ENCODE results near the gene ZNF664. TPM values are rescaled to one million over a fixed set of nuclear protein-coding genes. Genes with fewer than 3 reads are reported as not detected.
A peak's percentile ranks its signal among the peaks of the same experiment; 100 is the strongest.

ZNF664 gene
- total RNA-seq: 10 to 100 TPM; 53.2 to 56.9 TPM

DNA sequence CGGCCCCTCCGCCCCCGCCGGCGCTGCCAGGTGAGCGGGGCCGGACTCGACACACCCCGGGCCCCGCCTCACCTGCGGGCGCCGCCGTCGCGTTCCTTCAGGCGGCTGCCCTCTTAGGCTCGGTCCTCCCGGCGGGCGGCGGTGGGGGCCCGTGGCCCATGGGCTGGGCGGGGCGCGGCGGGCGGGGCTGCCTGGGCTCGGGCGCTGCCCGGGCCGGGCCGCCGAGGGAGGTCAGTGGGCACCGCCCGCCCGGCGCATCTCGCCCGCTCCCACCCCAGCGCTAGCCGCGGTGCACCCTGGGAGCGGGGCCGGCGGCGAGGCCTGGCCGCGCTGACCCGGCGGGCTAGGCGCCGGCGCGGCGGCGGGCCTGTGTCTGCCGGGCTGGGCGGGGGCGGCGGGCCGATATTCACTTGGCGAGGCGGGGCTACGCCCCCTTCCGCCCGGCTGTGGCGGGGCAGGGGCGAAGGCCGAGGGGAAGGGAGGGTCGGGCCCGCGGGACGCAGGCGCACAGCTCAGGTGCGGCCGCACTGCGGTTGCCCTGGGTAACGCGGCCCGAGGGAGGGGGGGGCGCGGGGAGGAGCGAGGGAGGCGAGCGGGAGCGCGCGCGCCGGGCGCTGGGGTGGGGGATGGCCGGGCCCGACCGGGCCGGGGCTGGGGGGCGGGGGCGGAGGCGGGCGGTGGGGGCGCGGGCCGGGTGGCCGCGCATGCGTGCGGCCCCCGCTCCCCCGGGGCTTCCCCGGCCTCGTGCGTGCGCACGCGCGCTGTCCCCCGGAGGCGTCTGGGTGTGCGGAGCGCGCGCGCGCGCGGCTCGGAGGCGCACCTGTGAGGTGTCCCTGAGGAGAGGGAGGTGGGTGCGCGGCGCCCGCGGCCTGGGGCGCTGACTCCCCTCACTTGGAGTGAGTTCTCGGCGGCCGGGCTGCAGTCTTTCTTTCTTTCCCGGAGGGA lies at the start of gene ZNF664, which contains the start of gene CCDC92:
TSS of gene ZNF664 (plus strand) at position 759 of the 945 bp plus-strand sequence. CDS start 38,930 bp downstream, outside the sequence.
TSS of gene CCDC92 (minus strand) at position 375 of the 945 bp plus-strand sequence. CDS start 28,526 bp downstream, outside the sequence.
- Mint-ChIP-seq H3K4me1 (ENCODE audit: low read depth) (peaks cover 44% of the 10 kb centered on the region), H3K27me3 (no peaks in the 10 kb centered on the region), H3K36me3 (peaks cover 15% of the 10 kb centered on the region), H3K9me3 (no peaks in the 10 kb centered on the region), H3K4me3 (peak within 1 kb of the TSS; percentile 93), H3K27ac (peak within 1 kb of the TSS; percentile 73)
- POLR2A ChIA-PET: interaction anchor here (1.0 to 1.5 kb wide), 2 partner anchors 15 to 482 kb away, joined by 3 read pairs; no protein-coding TSS in a partner anchor
- CTCF ChIA-PET: interaction anchor here (1.0 to 1.3 kb wide), 2 partner anchors 17 to 67 kb away, joined by 3 read pairs; no protein-coding TSS in a partner anchor
- intact Hi-C loops (cut with micrococcal nuclease): loop anchor here (2.0 kb wide), 2 partner anchors 34 to 68 kb away; no protein-coding TSS in a partner anchor
- peak; percentile 97 for DNase-seq

GRCh38 chr12:123923927-123924326 lies 49.1 kb upstream of the ZNF664 start:
- H3K9me3 Mint-ChIP-seq: no peaks in the 10 kb centered on the region
- no peak overlapping the region for H3K27ac Mint-ChIP-seq
- ChIA-PET CTCF (no interaction called here), POLR2A (no interaction called here)
- peaks cover 5% of the 10 kb centered on the region for H3K4me1 Mint-ChIP-seq (ENCODE audit: low read depth)
- DNase-seq: no peak
- intact Hi-C loops (cut with micrococcal nuclease): no loop called here
- H3K27me3 Mint-ChIP-seq: peaks cover 10% of the 10 kb centered on the region
- no peak overlapping the region for H3K4me3 Mint-ChIP-seq
- no peaks in the 10 kb centered on the region for H3K36me3 Mint-ChIP-seq

DNA sequence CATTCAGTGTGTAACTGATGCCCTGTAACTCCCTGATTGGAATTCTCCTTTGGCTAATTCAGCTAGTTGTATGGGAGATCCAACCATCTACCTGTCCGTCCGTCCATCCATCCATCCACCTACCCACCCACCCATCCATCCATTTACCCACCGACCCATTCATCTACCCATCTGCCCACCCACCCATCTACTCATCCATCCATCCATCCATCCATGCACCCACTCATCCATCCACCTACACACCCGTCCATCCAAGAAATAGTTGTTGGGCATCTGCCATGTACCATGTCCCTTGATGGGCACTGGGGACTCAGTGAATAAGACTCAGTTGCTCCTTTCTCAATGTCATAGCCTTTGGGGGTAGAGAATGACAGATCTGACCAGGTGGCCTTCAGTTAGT lies 48.5 kb upstream of the ZNF664 start:
- ChIA-PET POLR2A (no interaction called here), CTCF (no interaction called here)
- Mint-ChIP-seq H3K36me3 (no peaks in the 10 kb centered on the region), H3K9me3 (no peaks in the 10 kb centered on the region), H3K27me3 (peaks cover 8% of the 10 kb centered on the region), H3K4me3 (no peak overlapping the region), H3K4me1 (ENCODE audit: low read depth) (peaks cover 5% of the 10 kb centered on the region), H3K27ac (no peak overlapping the region)
- no peak for DNase-seq
- intact Hi-C loops (cut with micrococcal nuclease): no loop called here

DNA sequence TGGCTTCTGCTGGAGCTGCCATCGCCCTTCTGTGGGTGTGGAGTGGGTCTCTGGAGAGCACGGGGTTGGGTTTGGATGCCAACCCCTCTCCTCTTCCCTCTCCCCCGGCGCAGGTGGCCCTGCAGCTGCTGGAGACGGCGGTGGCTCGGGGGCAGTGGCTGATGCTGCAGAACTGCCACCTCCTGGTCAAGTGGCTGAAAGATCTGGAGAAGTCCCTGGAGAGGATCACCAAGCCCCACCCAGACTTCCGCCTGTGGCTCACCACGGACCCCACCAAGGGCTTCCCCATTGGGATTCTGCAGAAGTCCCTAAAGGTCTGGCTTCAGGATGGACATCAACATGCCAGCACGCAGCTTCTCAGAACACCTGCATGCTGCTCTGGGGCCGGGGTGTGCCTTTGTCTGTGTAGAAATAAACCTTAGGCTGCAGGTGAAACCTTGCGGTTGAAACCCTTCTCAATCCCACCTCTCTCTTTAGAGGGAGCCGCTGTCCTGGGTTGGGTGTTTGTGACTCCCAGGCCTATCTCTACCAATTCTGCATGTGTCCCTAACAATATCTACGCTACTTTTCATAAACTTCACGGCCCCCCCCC lies 44.6 kb upstream of the ZNF664 start:
- Mint-ChIP-seq H3K4me3 (no peak overlapping the region), H3K27ac (no peak overlapping the region), H3K4me1 (ENCODE audit: low read depth) (peaks cover 13% of the 10 kb centered on the region), H3K27me3 (peaks cover 5% of the 10 kb centered on the region), H3K36me3 (no peaks in the 10 kb centered on the region), H3K9me3 (no peaks in the 10 kb centered on the region)
- DNase-seq: no peak
- intact Hi-C loops (cut with micrococcal nuclease): no loop called here
- ChIA-PET CTCF (interaction anchor here (0.9 to 1.1 kb wide), 2 partner anchors 9 to 10 kb away, joined by 3 read pairs; no protein-coding TSS in a partner anchor), POLR2A (no interaction called here)

DNA sequence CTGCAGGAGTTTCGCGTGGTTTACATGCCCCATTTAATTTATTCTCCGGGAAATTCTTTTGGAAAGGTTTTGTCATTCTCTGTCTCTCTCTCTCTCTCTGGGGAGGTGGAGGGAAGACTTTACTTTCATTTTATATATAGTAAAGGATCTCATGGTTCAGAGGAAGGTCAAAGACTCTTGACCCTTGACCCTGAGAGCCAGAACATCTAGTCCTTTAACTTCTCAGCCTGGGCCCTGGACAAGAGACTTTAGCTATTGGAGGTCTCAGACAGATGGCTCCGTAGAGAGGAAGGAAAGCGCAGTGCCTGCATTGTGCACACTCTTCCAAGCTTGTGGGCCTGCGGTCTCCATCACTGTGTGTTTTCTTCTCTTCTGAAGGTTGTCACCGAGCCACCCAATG lies 44.1 kb upstream of the ZNF664 start:
- no peak for DNase-seq
- ChIA-PET CTCF (no interaction called here), POLR2A (no interaction called here)
- Mint-ChIP-seq H3K4me3 (no peak overlapping the region), H3K4me1 (ENCODE audit: low read depth) (peaks cover 13% of the 10 kb centered on the region), H3K9me3 (no peaks in the 10 kb centered on the region), H3K27ac (no peak overlapping the region), H3K27me3 (peaks cover 5% of the 10 kb centered on the region), H3K36me3 (no peaks in the 10 kb centered on the region)
- intact Hi-C loops (cut with micrococcal nuclease): no loop called here

DNA sequence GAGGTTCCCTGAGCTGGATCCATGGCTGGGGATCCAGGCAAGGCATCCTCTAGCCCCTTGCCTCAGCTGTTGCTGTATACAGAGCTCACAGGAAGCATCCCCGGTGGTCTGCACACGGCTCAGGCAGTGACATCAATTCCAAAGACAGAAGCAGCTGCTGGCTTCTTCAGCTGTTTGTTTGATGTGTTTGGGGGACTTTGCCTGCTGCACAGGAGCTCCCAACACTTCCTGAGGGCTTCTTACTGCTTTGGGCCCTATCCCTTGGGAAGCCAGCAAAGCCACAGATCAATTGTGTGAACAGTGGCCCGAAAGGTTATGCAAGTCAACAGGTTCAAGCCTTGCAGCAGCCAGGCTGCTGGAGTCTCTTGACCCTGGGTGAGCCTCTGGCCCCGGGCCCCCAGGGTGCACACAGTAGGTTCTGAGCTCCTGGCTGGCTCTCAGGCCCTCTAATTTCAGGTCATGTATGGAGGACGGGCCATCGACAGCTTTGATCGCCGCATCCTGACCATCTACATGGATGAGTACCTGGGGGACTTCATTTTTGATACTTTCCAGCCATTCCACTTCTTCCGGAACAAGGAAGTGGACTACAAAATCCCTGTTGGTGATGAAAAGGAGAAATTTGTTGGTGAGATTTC lies 43.0 kb upstream of the ZNF664 start:
- H3K36me3 Mint-ChIP-seq: no peaks in the 10 kb centered on the region
- no peak for DNase-seq
- ChIA-PET POLR2A (no interaction called here), CTCF (interaction anchor here (1.0 kb wide), 1 partner anchor 25 kb away, joined by 3 read pairs; no protein-coding TSS in a partner anchor)
- intact Hi-C loops (cut with micrococcal nuclease): no loop called here
- peaks cover 13% of the 10 kb centered on the region for H3K4me1 Mint-ChIP-seq (ENCODE audit: low read depth)
- peaks cover 1% of the 10 kb centered on the region for H3K27me3 Mint-ChIP-seq
- no peak overlapping the region for H3K4me3 Mint-ChIP-seq
- H3K9me3 Mint-ChIP-seq: no peaks in the 10 kb centered on the region
- H3K27ac Mint-ChIP-seq: no peak overlapping the region

DNA sequence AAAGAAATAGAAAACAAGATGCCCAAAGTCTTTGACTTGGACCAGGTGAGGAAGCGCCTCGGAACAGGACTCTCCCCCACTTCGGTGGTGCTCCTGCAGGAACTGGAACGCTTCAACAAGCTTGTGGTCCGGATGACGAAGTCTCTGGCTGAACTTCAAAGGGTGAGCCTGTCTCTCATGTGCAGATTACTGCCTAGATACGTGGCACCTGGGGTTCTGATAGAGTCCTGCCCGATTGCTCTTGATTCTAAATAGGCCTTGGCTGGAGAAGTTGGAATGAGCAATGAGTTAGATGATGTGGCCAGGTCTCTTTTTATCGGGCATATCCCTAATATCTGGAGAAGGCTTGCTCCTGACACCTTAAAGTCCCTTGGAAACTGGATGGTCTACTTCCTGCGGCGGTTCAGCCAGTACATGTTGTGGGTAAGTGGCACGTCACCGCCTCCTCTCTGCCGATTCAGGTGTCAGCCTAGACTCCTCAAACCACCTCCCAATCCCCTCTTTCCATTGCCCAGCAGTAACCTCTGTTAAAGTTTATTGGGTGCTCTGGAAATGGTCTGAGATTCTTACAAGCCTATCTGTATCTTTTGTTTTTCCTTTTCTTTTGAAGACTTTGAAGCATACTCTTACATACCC lies 41.2 kb upstream of the ZNF664 start:
- Mint-ChIP-seq H3K36me3 (peaks cover 2% of the 10 kb centered on the region), H3K9me3 (no peaks in the 10 kb centered on the region), H3K4me3 (no peak overlapping the region), H3K4me1 (ENCODE audit: low read depth) (peaks cover 13% of the 10 kb centered on the region), H3K27me3 (no peaks in the 10 kb centered on the region), H3K27ac (no peak overlapping the region)
- ChIA-PET POLR2A (no interaction called here), CTCF (interaction anchor here (0.6 kb wide), 1 partner anchor 27 kb away, joined by 4 read pairs; no protein-coding TSS in a partner anchor)
- peak; percentile 58 for DNase-seq
- intact Hi-C loops (cut with micrococcal nuclease): no loop called here

GRCh38 chr12:123933214-123933613 lies 39.8 kb upstream of the ZNF664 start:
- H3K4me3 Mint-ChIP-seq: no peak overlapping the region
- intact Hi-C loops (cut with micrococcal nuclease): no loop called here
- ChIA-PET CTCF (interaction anchor here (1.0 to 1.1 kb wide), 2 partner anchors 28 to 973 kb away, joined by 3 to 4 read pairs; no protein-coding TSS in a partner anchor), POLR2A (no interaction called here)
- no peaks in the 10 kb centered on the region for H3K27me3 Mint-ChIP-seq
- no peak overlapping the region for H3K27ac Mint-ChIP-seq
- H3K36me3 Mint-ChIP-seq: peaks cover 6% of the 10 kb centered on the region
- peaks cover 23% of the 10 kb centered on the region for H3K4me1 Mint-ChIP-seq (ENCODE audit: low read depth)
- H3K9me3 Mint-ChIP-seq: no peaks in the 10 kb centered on the region
- no peak for DNase-seq

DNA sequence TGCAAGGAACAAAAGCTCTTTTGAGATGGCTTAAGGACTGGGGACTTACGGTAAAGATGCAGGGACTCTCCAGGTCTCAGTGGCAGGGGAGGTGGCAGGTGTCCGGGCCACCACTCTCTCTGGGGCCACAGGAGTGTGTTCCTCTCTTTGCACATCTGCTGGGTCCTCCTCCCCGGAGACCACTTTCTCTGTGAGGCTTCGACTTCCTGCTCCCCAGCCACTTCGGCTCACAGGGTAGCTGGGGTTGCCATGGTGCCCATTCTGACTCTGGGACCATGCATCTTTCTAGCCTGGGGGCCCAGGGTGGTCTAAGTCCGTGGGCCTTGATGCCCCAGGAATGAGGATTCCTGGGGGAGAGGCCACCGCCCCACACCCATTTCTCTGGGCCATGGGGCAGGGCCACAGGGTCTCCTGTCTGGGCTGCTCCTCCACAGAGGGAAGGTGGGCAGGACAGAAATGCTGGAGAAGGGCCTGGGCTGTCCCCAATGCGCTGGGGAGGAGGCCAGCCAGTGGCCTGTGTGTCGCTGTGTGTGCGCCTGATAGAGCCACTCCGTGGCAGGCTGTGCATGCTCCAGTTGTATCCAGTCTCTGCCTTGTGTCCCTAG lies 38.9 kb upstream of the ZNF664 start:
- H3K9me3 Mint-ChIP-seq: no peaks in the 10 kb centered on the region
- H3K4me3 Mint-ChIP-seq: no peak overlapping the region
- no peak overlapping the region for H3K27ac Mint-ChIP-seq
- DNase-seq: no peak
- peaks cover 32% of the 10 kb centered on the region for H3K4me1 Mint-ChIP-seq (ENCODE audit: low read depth)
- no peaks in the 10 kb centered on the region for H3K27me3 Mint-ChIP-seq
- ChIA-PET POLR2A (no interaction called here), CTCF (interaction anchor here (1.0 kb wide), 1 partner anchor 972 kb away, joined by 3 read pairs; no protein-coding TSS in a partner anchor)
- peaks cover 6% of the 10 kb centered on the region for H3K36me3 Mint-ChIP-seq
- intact Hi-C loops (cut with micrococcal nuclease): no loop called here

DNA sequence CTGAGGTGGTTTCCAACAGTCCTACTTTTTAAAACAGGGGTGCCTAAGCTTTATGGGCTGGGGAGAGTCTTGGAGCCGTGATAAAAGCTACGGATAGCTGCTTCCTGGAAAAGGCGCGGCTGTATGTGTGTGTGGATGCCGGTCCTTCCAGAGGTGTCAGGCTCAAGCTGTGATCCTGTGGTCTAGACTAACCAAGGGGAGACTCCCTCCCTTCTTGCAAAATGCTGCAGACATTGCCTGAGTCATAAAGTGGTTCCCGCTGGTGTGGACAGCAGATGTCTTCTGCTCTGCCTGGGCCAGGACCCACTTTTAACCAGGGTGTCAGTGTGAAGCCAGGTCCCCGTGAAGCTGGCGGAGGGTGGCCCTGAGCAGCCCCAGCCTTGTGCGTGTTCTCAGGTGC lies 38.2 kb upstream of the ZNF664 start:
- intact Hi-C loops (cut with micrococcal nuclease): no loop called here
- H3K27me3 Mint-ChIP-seq: no peaks in the 10 kb centered on the region
- CTCF ChIA-PET: no interaction called here

GRCh38 chr12:123935956-123936355 lies 37.1 kb upstream of the ZNF664 start:
- H3K36me3 Mint-ChIP-seq: peaks cover 6% of the 10 kb centered on the region
- H3K27ac Mint-ChIP-seq: no peak overlapping the region
- H3K9me3 Mint-ChIP-seq: no peaks in the 10 kb centered on the region
- ChIA-PET POLR2A (no interaction called here), CTCF (interaction anchor here (0.7 kb wide), 1 partner anchor 30 kb away, joined by 3 read pairs; no protein-coding TSS in a partner anchor)
- peaks cover 33% of the 10 kb centered on the region for H3K4me1 Mint-ChIP-seq (ENCODE audit: low read depth)
- intact Hi-C loops (cut with micrococcal nuclease): no loop called here
- no peak overlapping the region for H3K4me3 Mint-ChIP-seq
- H3K27me3 Mint-ChIP-seq: no peaks in the 10 kb centered on the region
- no peak for DNase-seq

More for the DNA sequence above, 38.2 kb upstream of the ZNF664 start:
- no peak for DNase-seq
- H3K4me1 Mint-ChIP-seq (ENCODE audit: low read depth): peaks cover 33% of the 10 kb centered on the region
- peaks cover 6% of the 10 kb centered on the region for H3K36me3 Mint-ChIP-seq
- no peak overlapping the region for H3K27ac Mint-ChIP-seq
- POLR2A ChIA-PET: no interaction called here
- no peak overlapping the region for H3K4me3 Mint-ChIP-seq
- H3K9me3 Mint-ChIP-seq: no peaks in the 10 kb centered on the region

All from activated CD4-positive, alpha-beta memory T cell treated with anti-CD3 and anti-CD28 coated beads for 36 hours (primary cell).